ENCODE results near the gene CCDC6.
A peak's percentile ranks its signal among the peaks of the same experiment; 100 is the strongest.
"Not testable (repeated sequence)": the region's sequence is repeated elsewhere in the genome, so short reads cannot be mapped to it uniquely, and the experiment has no call there.

The CCDC6 gene

GRCh38 chr10:59906417-59907202 is at the start of gene CCDC6:
CCDC6 (minus strand) TSS chr10:59906556; CDS start chr10:59906424, 132 bp downstream.
- Histone ChIP-seq H3K4me3 (ENCODE audit: low read length) (peak within 1 kb of the TSS; percentile 96), H3K4me1 (ENCODE audit: control insufficient read depth, insufficient read depth, low read length) (peaks cover 33% of the 10 kb centered on the region), H3K9me3 (ENCODE audit: control insufficient read depth, low read length) (no peaks in the 10 kb centered on the region), H3K36me3 (ENCODE audit: control insufficient read depth, insufficient read depth, low read length, severe bottlenecking) (no peaks in the 10 kb centered on the region), H3K27me3 (replicated peaks; ENCODE audit: control insufficient read depth, insufficient read depth, low read length) (no peaks in the 10 kb centered on the region), H3K9ac (ENCODE audit: low read length) (peak within 1 kb of the TSS; percentile 95)
- DNase-seq (ENCODE audit: low read depth) = peak; percentile 98

- DNase-seq (ENCODE audit: low read depth) = peak; percentile 19
- H3K4me3 ChIP-seq (ENCODE audit: low read length) = no peak overlapping the region
- H3K9me3 ChIP-seq (ENCODE audit: control insufficient read depth, low read length) = no peaks in the 10 kb centered on the region
- no peaks in the 10 kb centered on the region for H3K36me3 ChIP-seq (ENCODE audit: control insufficient read depth, insufficient read depth, low read length, severe bottlenecking)
- H3K4me1 ChIP-seq (ENCODE audit: control insufficient read depth, insufficient read depth, low read length) = no peaks in the 10 kb centered on the region
- no peak overlapping the region for H3K9ac ChIP-seq (ENCODE audit: low read length)
- H3K27me3 ChIP-seq (replicated peaks; ENCODE audit: control insufficient read depth, insufficient read depth, low read length) = no peaks in the 10 kb centered on the region
These were observed 47.9 kb upstream of the CCDC6 start for GRCh38 chr10:59954296-59954695.

GRCh38 chr10:59953711-59954110 is 47.4 kb upstream of the CCDC6 start:
- H3K4me3 ChIP-seq (ENCODE audit: low read length); H3K9me3 ChIP-seq (ENCODE audit: control insufficient read depth, low read length); H3K36me3 ChIP-seq (ENCODE audit: control insufficient read depth, insufficient read depth, low read length, severe bottlenecking); H3K9ac ChIP-seq (ENCODE audit: low read length); DNase-seq (ENCODE audit: low read depth); H3K4me1 ChIP-seq (ENCODE audit: control insufficient read depth, insufficient read depth, low read length); H3K27me3 ChIP-seq (replicated peaks; ENCODE audit: control insufficient read depth, insufficient read depth, low read length): not testable (repeated sequence)

- Histone ChIP-seq H3K4me1 (ENCODE audit: control insufficient read depth, insufficient read depth, low read length) (no peaks in the 10 kb centered on the region), H3K4me3 (ENCODE audit: low read length) (no peak overlapping the region), H3K27me3 (replicated peaks; ENCODE audit: control insufficient read depth, insufficient read depth, low read length) (no peaks in the 10 kb centered on the region), H3K9me3 (ENCODE audit: control insufficient read depth, low read length) (no peaks in the 10 kb centered on the region), H3K36me3 (ENCODE audit: control insufficient read depth, insufficient read depth, low read length, severe bottlenecking) (no peaks in the 10 kb centered on the region), H3K9ac (ENCODE audit: low read length) (no peak overlapping the region)
- DNase-seq (ENCODE audit: low read depth) = no peak
These were observed 43.7 kb upstream of the CCDC6 start for GRCh38 chr10:59950105-59950504.

GRCh38 chr10:59949608-59950007 is 43.3 kb upstream of the CCDC6 start:
- H3K4me1 ChIP-seq (ENCODE audit: control insufficient read depth, insufficient read depth, low read length) = no peaks in the 10 kb centered on the region
- H3K4me3 ChIP-seq (ENCODE audit: low read length) = no peak overlapping the region
- H3K9me3 ChIP-seq (ENCODE audit: control insufficient read depth, low read length) = no peaks in the 10 kb centered on the region
- no peaks in the 10 kb centered on the region for H3K27me3 ChIP-seq (replicated peaks; ENCODE audit: control insufficient read depth, insufficient read depth, low read length)
- H3K9ac ChIP-seq (ENCODE audit: low read length) = no peak overlapping the region
- no peak for DNase-seq (ENCODE audit: low read depth)
- no peaks in the 10 kb centered on the region for H3K36me3 ChIP-seq (ENCODE audit: control insufficient read depth, insufficient read depth, low read length, severe bottlenecking)

- no peaks in the 10 kb centered on the region for H3K36me3 ChIP-seq (ENCODE audit: control insufficient read depth, insufficient read depth, low read length, severe bottlenecking)
- H3K27me3 ChIP-seq (replicated peaks; ENCODE audit: control insufficient read depth, insufficient read depth, low read length) = no peaks in the 10 kb centered on the region
- H3K4me1 ChIP-seq (ENCODE audit: control insufficient read depth, insufficient read depth, low read length) = no peaks in the 10 kb centered on the region
- no peaks in the 10 kb centered on the region for H3K9me3 ChIP-seq (ENCODE audit: control insufficient read depth, low read length)
- no peak for DNase-seq (ENCODE audit: low read depth)
- no peak overlapping the region for H3K9ac ChIP-seq (ENCODE audit: low read length)
- H3K4me3 ChIP-seq (ENCODE audit: low read length) = no peak overlapping the region
These were observed 39.6 kb upstream of the CCDC6 start for GRCh38 chr10:59945991-59946390.

- no peak for DNase-seq (ENCODE audit: low read depth)
- Histone ChIP-seq H3K4me1 (ENCODE audit: control insufficient read depth, insufficient read depth, low read length) (no peaks in the 10 kb centered on the region), H3K4me3 (ENCODE audit: low read length) (no peak overlapping the region), H3K9me3 (ENCODE audit: control insufficient read depth, low read length) (no peaks in the 10 kb centered on the region), H3K9ac (ENCODE audit: low read length) (no peak overlapping the region), H3K36me3 (ENCODE audit: control insufficient read depth, insufficient read depth, low read length, severe bottlenecking) (no peaks in the 10 kb centered on the region), H3K27me3 (replicated peaks; ENCODE audit: control insufficient read depth, insufficient read depth, low read length) (no peaks in the 10 kb centered on the region)
These were observed 39.2 kb upstream of the CCDC6 start for GRCh38 chr10:59945590-59945989.

- no peaks in the 10 kb centered on the region for H3K9me3 ChIP-seq (ENCODE audit: control insufficient read depth, low read length)
- H3K4me3 ChIP-seq (ENCODE audit: low read length) = no peak overlapping the region
- no peak overlapping the region for H3K9ac ChIP-seq (ENCODE audit: low read length)
- no peak for DNase-seq (ENCODE audit: low read depth)
- H3K27me3 ChIP-seq (replicated peaks; ENCODE audit: control insufficient read depth, insufficient read depth, low read length) = no peaks in the 10 kb centered on the region
- H3K36me3 ChIP-seq (ENCODE audit: control insufficient read depth, insufficient read depth, low read length, severe bottlenecking) = no peaks in the 10 kb centered on the region
- H3K4me1 ChIP-seq (ENCODE audit: control insufficient read depth, insufficient read depth, low read length) = no peaks in the 10 kb centered on the region
These were observed 38.1 kb upstream of the CCDC6 start for GRCh38 chr10:59944339-59944935.

- H3K9ac ChIP-seq (ENCODE audit: low read length) = no peak overlapping the region
- H3K4me3 ChIP-seq (ENCODE audit: low read length) = no peak overlapping the region
- no peaks in the 10 kb centered on the region for H3K4me1 ChIP-seq (ENCODE audit: control insufficient read depth, insufficient read depth, low read length)
- H3K27me3 ChIP-seq (replicated peaks; ENCODE audit: control insufficient read depth, insufficient read depth, low read length) = no peaks in the 10 kb centered on the region
- no peaks in the 10 kb centered on the region for H3K36me3 ChIP-seq (ENCODE audit: control insufficient read depth, insufficient read depth, low read length, severe bottlenecking)
- DNase-seq (ENCODE audit: low read depth) = no peak
- no peaks in the 10 kb centered on the region for H3K9me3 ChIP-seq (ENCODE audit: control insufficient read depth, low read length)
These were observed 36.2 kb upstream of the CCDC6 start for GRCh38 chr10:59942556-59942955.

- Histone ChIP-seq H3K36me3 (ENCODE audit: control insufficient read depth, insufficient read depth, low read length, severe bottlenecking) (no peaks in the 10 kb centered on the region), H3K4me3 (ENCODE audit: low read length) (no peak overlapping the region), H3K9ac (ENCODE audit: low read length) (no peak overlapping the region), H3K4me1 (ENCODE audit: control insufficient read depth, insufficient read depth, low read length) (no peaks in the 10 kb centered on the region), H3K27me3 (replicated peaks; ENCODE audit: control insufficient read depth, insufficient read depth, low read length) (no peaks in the 10 kb centered on the region), H3K9me3 (ENCODE audit: control insufficient read depth, low read length) (no peaks in the 10 kb centered on the region)
- no peak for DNase-seq (ENCODE audit: low read depth)
These were observed 31.4 kb upstream of the CCDC6 start for GRCh38 chr10:59937720-59938119.

- no peaks in the 10 kb centered on the region for H3K4me1 ChIP-seq (ENCODE audit: control insufficient read depth, insufficient read depth, low read length)
- no peaks in the 10 kb centered on the region for H3K9me3 ChIP-seq (ENCODE audit: control insufficient read depth, low read length)
- no peak overlapping the region for H3K9ac ChIP-seq (ENCODE audit: low read length)
- H3K27me3 ChIP-seq (replicated peaks; ENCODE audit: control insufficient read depth, insufficient read depth, low read length) = no peaks in the 10 kb centered on the region
- H3K36me3 ChIP-seq (ENCODE audit: control insufficient read depth, insufficient read depth, low read length, severe bottlenecking) = no peaks in the 10 kb centered on the region
- no peak overlapping the region for H3K4me3 ChIP-seq (ENCODE audit: low read length)
- DNase-seq (ENCODE audit: low read depth) = no peak
These were observed 28.3 kb upstream of the CCDC6 start for GRCh38 chr10:59934701-59935100.
